Natural killer cell (primary cell): Measurements from ENCODE around the gene C6orf118. TPM values are rescaled to one million over a fixed set of nuclear protein-coding genes. Genes with fewer than 3 reads are reported as not detected.

ENCODE experiments used
- ATAC-seq, 3 donors: fragments of 150-1000 bp in 2 of 3; fragments of 200-7000 bp in 1 of 3; cut with Tn5 transposase; 1 replicate in 1 of 3; 2 replicates in 2 of 3; pipeline ENCODE4 v1.10.0; 2021; ENCODE audit warnings: mild to moderate bottlenecking in 2 of 3, moderate library complexity in 2 of 3
- DNase-seq, 2 donors: peaks; one replicate each; pipeline versions ENCODE4 v3.0.0 to v3.0.0-alpha.2; 2013 to 2021; ENCODE audit warnings: mixed read lengths in 1 of 2
- H3K27ac ChIP-seq: one replicate; pipeline ENCODE4 v1.5.1; 2013; ENCODE audit warnings: mild to moderate bottlenecking, low read length
- H3K27me3 ChIP-seq: one replicate; pipeline ENCODE4 v1.6.1; 2013; ENCODE audit warnings: low read length; ENCODE audit not compliant: control insufficient read depth, insufficient read depth
- H3K36me3 ChIP-seq: one replicate; pipeline ENCODE4 v1.6.1; 2013; ENCODE audit warnings: low read length; ENCODE audit not compliant: control insufficient read depth, insufficient read depth
- H3K4me1 ChIP-seq: one replicate; pipeline ENCODE4 v1.6.1; 2013; ENCODE audit warnings: low read length; ENCODE audit not compliant: control insufficient read depth, insufficient read depth
- H3K4me3 ChIP-seq: one replicate; pipeline ENCODE4 v1.5.1; 2013; ENCODE audit warnings: low read length
- H3K9me3 ChIP-seq: one replicate; pipeline ENCODE4 v1.6.1; 2013; ENCODE audit warnings: low read length; ENCODE audit not compliant: control insufficient read depth, insufficient read depth
- H3K27ac Mint-ChIP-seq, 2 donors: one replicate each; pipeline ENCODE4 v1.8.0; 2022; ENCODE audit warnings: mild to moderate bottlenecking in 2 of 2, mixed read lengths in 2 of 2, moderate library complexity in 1 of 2
- H3K27me3 Mint-ChIP-seq, 2 donors: one replicate each; pipeline ENCODE4 v1.8.0; 2022; ENCODE audit warnings: low read depth in 2 of 2, mixed read lengths in 2 of 2
- H3K36me3 Mint-ChIP-seq: one replicate; pipeline ENCODE4 v1.8.0; 2022; ENCODE audit warnings: mixed read lengths
- H3K4me1 Mint-ChIP-seq, 2 donors: one replicate each; pipeline ENCODE4 v1.8.0; 2022; ENCODE audit warnings: mixed read lengths in 2 of 2
- H3K4me3 Mint-ChIP-seq: one replicate; pipeline ENCODE4 v1.8.0; 2022; ENCODE audit warnings: mild to moderate bottlenecking, moderate library complexity, mixed read lengths
- H3K9me3 Mint-ChIP-seq, 2 donors: one replicate each; pipeline ENCODE4 v1.8.0; 2022; ENCODE audit warnings: mixed read lengths in 2 of 2
- CTCF ChIP-seq: fragments of 200-600 bp; IDR thresholded peaks from one replicate; pipeline ENCODE4 v1.8.0; 2022; ENCODE audit warnings: antibody characterized with exemption
- WGBS: methylation state at CpG from one replicate; pipeline ENCODE4 v1.1.7; 2013; ENCODE audit warnings: missing lambda C conversion rate; ENCODE audit not compliant: insufficient coverage; 5-methylcytosine and 5-hydroxymethylcytosine counted together
- intact Hi-C: fragments of 100-400 bp; cut with micrococcal nuclease; formaldehyde crosslinking; loops from one replicate; pipeline ENCODE4 v1.14.2; 2022
- total RNA-seq, 4 donors: library from RNA; stranded (reverse); fragments of 120-200 nt in 1 of 4; gene quantifications; one replicate each; pipeline versions ENCODE4 v1.2.3 to v1.2.4, GENCODE V29; 2013 to 2022

C6orf118 gene
- total RNA-seq, 3 donors from 2014 or later (not counting 1 experiment from before 2014, with no cell fraction given), result not detected

- Histone ChIP-seq H3K27ac (no peak overlapping the region), H3K36me3 (no peaks in the 10 kb centered on the region), H3K4me1 (no peaks in the 10 kb centered on the region), H3K9me3 (peaks cover 7% of the 10 kb centered on the region), H3K4me3 (no peak overlapping the region), H3K27me3 (no peaks in the 10 kb centered on the region)
- ATAC-seq (no peak), DNase-seq (no peak)
- H3K36me3 Mint-ChIP-seq, result peaks cover 9% of the 10 kb centered on the region
- no peak overlapping the region for H3K27ac Mint-ChIP-seq
- peaks cover 10 to 14% of the 10 kb centered on the region in 2 donors for H3K9me3 Mint-ChIP-seq
- no peaks in the 10 kb centered on the region for H3K27me3 Mint-ChIP-seq
- H3K4me3 Mint-ChIP-seq, result no peak overlapping the region
- TF ChIP-seq CTCF, result no peak
- H3K4me1 Mint-ChIP-seq, result no peaks in the 10 kb centered on the region
- WGBS, result 93% methylated on average over 7 of the region's 7 CpGs
- intact Hi-C loops, result no loop called here
Measured at GRCh38 chr6:165325609-165326008, 16.2 kb upstream of the C6orf118 start.

GRCh38 chr6:165321555-165322145, 12.2 kb upstream of the C6orf118 start:
- no peak overlapping the region for H3K4me3 Mint-ChIP-seq
- no peak overlapping the region for H3K4me3 ChIP-seq
- TF ChIP-seq CTCF, result no peak
- DNase-seq (no peak), ATAC-seq (no peak)
- no peaks in the 10 kb centered on the region for H3K27me3 Mint-ChIP-seq
- H3K27ac Mint-ChIP-seq, result no peak overlapping the region
- no peaks in the 10 kb centered on the region for H3K36me3 ChIP-seq
- H3K4me1 ChIP-seq, result no peaks in the 10 kb centered on the region
- WGBS, result 73% methylated on average over 1 of the region's 1 CpG
- peaks cover 7% of the 10 kb centered on the region for H3K9me3 ChIP-seq
- intact Hi-C loops, result no loop called here
- no peak overlapping the region for H3K27ac ChIP-seq
- H3K36me3 Mint-ChIP-seq, result peaks cover 20% of the 10 kb centered on the region
- peaks cover 10 to 16% of the 10 kb centered on the region in 2 donors for H3K9me3 Mint-ChIP-seq
- H3K27me3 ChIP-seq, result no peaks in the 10 kb centered on the region
- H3K4me1 Mint-ChIP-seq, result no peaks in the 10 kb centered on the region

GRCh38 chr6:165321150-165321549, 11.7 kb upstream of the C6orf118 start:
- TF ChIP-seq CTCF, result no peak
- H3K4me3 ChIP-seq, result no peak overlapping the region
- no peak overlapping the region for H3K4me3 Mint-ChIP-seq
- no peaks in the 10 kb centered on the region for H3K36me3 ChIP-seq
- H3K27me3 Mint-ChIP-seq, result no peaks in the 10 kb centered on the region
- H3K9me3 Mint-ChIP-seq, result peaks cover 10 to 16% of the 10 kb centered on the region in 2 donors
- no peak for ATAC-seq
- no peaks in the 10 kb centered on the region for H3K4me1 ChIP-seq
- H3K4me1 Mint-ChIP-seq, result no peaks in the 10 kb centered on the region
- DNase-seq, result no peak
- no peak overlapping the region for H3K27ac ChIP-seq
- 79% methylated on average over 3 of the region's 3 CpGs for WGBS
- no peaks in the 10 kb centered on the region for H3K27me3 ChIP-seq
- peaks cover 20% of the 10 kb centered on the region for H3K36me3 Mint-ChIP-seq
- H3K9me3 ChIP-seq, result peaks cover 7% of the 10 kb centered on the region
- intact Hi-C loops, result no loop called here
- no peak overlapping the region for H3K27ac Mint-ChIP-seq

- H3K9me3 Mint-ChIP-seq, result peaks cover 5 to 14% of the 10 kb centered on the region in 2 donors
Measured at GRCh38 chr6:165317723-165318122, 8.3 kb upstream of the C6orf118 start.

More at GRCh38 chr6:165317723-165318122, 8.3 kb upstream of the C6orf118 start:
- Mint-ChIP-seq H3K4me1 (no peaks in the 10 kb centered on the region), H3K36me3 (peaks cover 20% of the 10 kb centered on the region), H3K27ac (no peak overlapping the region), H3K27me3 (no peaks in the 10 kb centered on the region), H3K4me3 (no peak overlapping the region)
- Histone ChIP-seq H3K36me3 (no peaks in the 10 kb centered on the region), H3K27me3 (no peaks in the 10 kb centered on the region), H3K9me3 (peaks cover 2% of the 10 kb centered on the region), H3K4me1 (no peaks in the 10 kb centered on the region), H3K4me3 (no peak overlapping the region), H3K27ac (no peak overlapping the region)
- ATAC-seq (no peak), DNase-seq (no peak)
- WGBS, result 89% methylated on average over 13 of the region's 14 CpGs
- intact Hi-C loops, result no loop called here
- no peak for TF ChIP-seq CTCF
